GM18519 (cell line): ENCODE measurements around the gene CD7.
"Not testable (repeated sequence)": the region's sequence is repeated elsewhere in the genome, so short reads cannot be mapped to it uniquely, and the experiment has no call there.

Experiments
- ATAC-seq: cut with Tn5 transposase; IDR thresholded peaks from one replicate; pipeline ENCODE4 v1.9.1; 2021; ENCODE audit warnings: mild to moderate bottlenecking, moderate library complexity; ENCODE audit not compliant: unreplicated experiment, low FRiP score

Gene CD7

GRCh38 chr17:82347994-82348393 lies 30.6 kb upstream of the CD7 start:
- ATAC-seq, result not testable (repeated sequence)

DNA sequence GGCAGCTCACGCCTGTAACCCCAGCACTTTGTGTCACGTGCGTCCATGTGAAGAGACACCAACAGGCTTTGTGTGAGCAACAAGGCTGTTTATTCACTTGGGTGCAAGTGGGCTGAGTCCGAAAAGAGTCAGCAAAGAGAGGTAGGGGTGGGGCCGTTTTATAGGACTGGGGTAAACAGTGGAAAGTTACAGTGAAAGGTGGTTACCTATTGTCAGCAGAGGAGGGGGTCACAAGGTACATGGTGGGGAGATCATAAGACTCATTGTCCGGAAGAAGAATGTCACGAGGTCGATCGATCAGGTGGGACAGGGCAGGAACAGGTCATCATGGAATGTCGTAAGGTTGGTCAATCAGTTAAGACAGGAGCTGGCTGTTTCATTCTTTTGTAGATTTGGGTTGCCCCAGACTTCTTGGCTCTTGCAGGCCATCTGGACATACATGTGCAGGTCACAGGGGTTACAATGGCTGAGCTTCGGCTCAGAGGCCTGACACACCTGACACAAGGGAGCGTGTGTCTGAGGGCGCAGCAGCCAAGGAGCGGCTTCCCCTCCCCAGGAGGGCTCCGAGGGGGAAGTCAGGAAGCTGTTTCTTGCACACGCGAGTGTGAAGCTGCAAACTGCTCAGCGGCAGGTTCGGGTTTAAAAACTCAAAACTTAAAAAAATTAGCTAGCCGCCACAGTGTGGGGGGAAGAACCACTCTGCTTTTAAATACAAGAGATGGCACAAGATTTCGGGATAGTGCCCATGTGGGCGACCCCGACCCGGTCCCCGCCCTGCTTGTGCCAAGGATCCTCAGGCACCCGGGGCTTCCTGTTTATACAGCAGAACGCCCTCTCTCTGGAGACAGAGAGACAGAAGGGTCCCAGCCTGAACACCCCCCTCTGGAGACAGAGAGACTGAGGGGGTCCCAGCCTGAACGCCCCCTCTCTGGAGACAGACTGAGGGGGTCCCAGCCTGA lies 29.2 kb upstream of the CD7 start:
- ATAC-seq, result no peak

DNA sequence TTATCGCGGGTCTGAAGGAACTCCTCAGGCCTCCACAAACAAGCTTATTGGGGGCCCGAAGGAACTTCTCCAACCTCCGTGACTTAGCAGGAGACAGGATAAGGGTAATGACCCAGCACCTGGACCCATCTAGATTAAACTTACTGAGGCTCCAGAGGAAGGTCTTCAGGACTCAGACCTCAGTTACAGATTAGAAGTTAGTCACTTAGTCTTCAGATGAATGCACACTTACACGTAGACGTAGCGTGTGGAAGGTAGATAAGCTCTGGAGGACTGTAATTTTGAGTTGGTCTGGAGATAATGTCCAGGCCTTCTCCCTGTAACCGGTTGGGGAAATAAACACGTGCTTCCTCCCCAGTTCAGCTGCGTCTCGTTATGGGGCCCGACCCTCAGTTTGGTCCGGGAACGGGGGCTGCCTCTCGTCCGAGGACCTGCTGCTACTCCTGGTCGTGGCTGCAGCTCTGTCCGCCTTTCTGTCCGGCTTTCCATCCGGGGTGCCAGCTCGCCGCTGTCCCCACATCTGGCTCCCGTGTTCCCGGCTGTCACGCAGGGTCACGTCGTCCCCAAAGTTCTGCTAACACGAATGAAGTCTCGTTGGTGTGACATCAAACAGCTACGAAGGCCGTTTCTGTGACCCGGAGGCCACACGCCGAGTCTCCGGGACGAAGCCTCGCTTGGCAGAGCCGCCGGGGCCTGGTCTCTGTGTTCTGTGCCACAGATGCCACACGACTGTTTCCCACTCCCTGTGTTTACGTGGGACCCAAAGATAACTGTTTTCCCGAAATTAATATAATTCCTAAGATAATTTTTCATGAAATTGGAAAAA lies 28.0 kb upstream of the CD7 start:
- no peak for ATAC-seq

GRCh38 chr17:82344175-82344907 lies 26.9 kb upstream of the CD7 start:
- ATAC-seq, result no peak

GRCh38 chr17:82343560-82343959 lies 26.2 kb upstream of the CD7 start:
- no peak for ATAC-seq

DNA sequence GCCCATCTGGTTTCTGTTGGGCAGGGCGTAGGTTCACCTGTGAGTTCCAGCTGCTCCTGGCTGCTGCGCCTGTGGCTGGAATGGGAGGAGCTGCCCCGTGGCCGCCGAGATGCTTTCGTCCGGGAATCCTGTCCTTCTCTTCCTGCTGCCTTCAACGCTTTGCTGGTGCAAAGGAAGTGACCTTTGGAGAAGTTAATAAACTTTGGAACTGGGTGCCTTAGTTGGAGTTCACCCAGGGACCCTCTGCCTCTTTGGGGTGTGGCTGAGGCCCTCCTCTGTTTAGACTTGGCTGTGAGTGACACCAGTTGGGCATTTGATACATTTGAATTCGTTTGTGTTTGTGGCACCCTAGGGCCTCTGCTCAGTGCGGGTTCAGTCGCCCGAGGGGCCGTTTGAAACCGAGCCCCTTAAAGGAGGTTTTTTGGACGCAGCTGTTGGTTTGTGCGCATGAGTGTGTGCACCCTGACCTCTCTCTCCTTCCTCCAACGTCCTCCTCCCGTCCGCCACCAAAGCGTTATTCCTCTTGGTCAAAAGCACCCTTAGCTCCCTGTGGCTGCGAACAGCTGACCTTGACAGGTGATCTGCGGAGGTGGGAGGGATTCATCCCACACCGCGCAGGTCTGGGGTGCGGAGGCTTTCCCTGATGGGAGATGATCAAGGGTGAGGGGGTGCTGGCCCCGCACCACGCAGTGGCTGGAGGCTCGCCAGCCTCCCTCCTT lies 25.1 kb upstream of the CD7 start:
- ATAC-seq, result no peak

DNA sequence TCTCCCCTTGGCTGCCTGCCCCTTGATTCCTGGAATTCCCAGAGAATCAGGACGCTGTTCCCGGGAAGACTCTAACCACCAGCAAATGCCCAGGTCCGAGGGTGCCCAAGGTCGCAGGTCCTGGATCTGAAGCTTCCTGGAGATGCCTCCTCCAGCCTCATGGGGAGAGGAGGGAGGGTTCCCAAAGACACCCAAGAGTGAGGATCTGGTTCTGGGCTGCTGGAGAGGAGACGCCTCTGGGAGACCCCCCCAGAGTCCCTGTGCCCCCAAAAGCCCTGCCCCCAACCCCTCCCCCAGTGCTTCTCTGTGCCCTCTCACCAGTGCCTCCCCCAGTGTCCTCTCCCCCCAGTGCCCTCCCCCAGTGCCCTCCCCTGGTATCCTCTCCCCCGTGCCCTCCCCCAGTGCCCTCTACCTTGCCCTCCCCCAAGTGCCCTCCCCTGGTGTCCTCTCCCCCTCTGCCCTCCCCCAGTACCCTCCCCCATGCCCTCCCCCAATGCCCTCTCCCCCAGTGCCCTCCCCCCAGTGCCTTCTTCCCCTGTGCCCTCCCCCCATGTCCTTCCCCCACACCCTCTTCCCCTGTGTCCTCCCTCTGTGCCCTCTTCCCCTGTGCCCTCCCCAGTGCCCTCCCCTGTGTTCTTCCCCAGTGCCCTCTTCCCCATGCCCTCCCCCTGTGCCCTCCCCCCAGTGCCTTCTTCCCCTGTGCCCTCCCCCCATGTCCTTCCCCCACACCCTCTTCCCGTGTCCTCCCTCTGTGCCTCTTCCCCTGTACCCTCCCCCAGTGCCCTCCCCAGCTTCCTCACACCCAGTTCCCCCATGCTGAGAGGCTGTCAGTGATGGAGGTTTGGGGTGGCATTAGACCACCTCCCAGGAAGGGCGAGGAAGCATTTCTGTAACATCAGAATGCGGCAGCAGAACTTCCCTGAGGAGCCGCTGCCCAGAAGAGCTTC lies 22.5 kb upstream of the CD7 start:
- no peak for ATAC-seq

DNA sequence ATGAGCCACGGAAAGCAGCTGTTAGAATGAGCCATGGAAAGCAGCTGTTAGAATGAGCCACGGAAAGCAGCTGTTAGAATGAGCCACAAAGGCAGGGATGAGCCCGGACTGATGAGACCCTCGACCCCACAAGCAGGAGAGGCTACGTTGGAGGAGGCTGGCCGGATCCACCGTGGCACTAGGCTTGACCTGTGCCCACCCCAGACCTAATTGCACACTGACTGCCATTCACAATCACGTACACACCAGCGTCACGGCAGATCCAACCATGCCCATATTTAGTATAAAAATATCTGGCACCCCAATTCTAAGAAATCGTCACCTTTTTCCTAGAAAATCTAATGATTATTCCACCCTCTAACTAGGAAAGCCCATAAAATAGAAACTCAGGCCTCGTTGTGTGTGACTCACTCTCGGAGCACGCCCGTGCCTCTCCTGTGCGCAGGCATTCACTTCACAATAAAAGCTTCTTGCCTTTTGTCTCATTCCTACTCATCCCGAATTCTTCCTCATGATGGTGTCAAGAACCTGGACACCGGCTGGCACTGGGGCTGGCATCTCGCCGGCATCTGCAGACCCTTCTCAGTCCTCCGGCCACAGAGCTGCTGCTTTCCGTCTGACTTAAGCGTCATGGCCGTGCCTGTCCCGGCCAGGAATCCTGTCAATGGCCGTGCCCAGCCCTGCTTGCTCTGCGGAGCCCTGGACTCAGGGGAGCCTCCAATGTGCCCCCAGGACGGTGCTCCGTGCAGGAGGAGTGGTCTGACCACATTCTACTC lies 21.6 kb upstream of the CD7 start:
- no peak for ATAC-seq

DNA sequence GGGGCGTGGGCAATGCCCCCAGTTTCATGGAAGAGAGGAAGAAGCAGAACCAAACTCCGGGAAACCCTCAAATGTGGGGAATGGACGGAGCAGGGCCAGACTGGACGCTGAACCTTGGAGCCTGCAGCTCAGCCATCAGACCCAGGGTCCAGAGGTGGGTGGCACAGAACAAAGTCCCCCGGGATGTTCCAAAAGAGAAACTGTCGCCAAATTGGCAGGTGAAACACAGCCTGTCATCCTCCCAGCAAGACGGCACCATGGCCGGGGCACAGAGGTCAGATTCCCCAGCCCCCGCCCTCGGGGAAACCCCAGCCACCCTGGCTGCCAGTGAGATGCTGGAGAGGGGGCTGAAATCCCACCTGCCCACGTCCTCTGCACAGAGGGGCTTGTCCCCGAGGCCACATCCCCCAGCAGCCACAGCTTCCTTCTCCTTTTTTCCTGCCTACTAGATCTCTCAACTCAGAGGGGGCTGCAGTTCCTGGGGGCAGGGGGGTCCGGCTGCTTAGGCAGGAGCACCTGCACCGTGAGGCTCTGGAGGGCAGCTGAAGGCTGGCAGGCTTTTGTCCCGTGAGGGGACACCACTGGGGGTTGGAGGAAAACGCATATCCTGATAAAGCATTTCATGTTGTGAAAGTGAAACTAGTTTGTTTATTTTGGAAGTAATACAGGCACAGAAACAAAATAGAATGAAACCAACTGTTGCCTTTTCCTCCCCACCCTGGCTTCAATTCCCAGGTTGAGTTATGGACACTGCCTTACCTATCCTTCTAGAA lies 17.4 kb upstream of the CD7 start:
- ATAC-seq, result no peak

DNA sequence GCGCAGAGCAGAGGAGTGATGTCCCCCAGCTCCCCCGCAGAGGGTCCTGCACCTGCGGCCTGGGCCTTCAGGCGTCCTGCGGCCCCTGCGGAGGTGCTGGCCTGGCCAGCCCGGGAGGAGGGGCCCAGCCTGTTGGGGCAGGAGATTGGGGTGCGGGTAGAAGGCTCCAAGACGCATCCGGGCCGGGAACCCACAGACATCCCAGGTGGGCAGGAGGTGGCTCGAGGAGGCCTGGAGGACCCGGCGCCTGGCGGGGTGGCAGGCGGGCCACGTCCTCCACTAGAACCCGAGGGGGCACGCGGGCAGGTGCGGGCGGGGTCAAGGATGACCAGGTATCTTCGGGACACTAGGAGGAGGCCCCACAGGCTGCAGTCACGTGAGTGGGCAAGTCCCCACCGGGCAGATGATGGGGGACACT lies 16.8 kb upstream of the CD7 start:
- no peak for ATAC-seq

DNA sequence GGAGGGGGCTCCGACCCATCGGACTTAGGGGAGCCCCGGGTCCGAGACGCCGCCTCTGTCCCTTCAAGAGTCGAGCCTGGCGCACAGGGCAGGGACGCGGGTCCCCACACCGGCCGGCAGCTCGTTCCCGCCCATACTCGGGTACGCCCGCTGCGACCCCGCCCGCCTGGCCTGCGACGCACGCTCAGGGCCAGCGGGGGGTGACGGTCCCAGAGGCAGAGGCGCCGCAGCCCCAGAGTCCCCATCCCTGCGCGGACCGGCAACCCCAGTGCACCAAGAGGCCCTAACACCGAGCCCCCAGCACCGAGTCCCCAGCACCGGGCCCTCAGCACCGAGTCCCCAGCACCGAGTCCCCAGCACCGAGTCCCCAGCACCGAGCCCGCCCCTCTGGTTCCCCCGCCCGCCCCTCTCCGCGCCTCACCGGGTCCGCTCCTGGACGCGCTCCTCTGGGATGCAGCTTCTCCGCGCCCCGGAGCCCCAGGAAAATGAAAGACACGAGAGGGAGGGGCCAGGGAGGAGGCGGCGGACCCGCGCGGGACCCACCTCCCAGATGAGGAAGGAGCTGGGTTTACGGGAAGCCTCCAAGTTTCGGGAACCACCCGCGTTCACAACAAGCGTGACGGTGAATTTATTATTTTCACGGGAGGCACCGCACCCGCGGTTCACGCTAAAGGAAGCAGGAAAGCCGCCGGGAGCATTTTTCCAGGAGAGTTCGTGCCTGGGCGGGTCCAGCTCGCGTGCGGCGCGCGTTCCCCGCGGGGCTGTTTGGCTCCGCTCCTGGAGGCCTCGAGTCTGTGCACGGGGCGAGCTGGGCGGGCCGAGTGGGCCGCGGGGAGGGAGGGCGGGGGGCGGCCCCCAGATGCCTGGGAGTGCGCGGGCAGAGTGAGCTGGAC lies 16.1 kb upstream of the CD7 start, which contains the start of gene SECTM1:
Gene SECTM1 (minus strand): TSS at position 488 of the 893 bp plus-strand sequence. CDS start 6,526 bp downstream, outside the sequence.
- no peak for ATAC-seq

GRCh38 chr17:82332669-82333278 lies 15.4 kb upstream of the CD7 start:
- no peak for ATAC-seq

- no peak for ATAC-seq
Observed at GRCh38 chr17:82331345-82331939, 14.0 kb upstream of the CD7 start.

GRCh38 chr17:82330322-82331239 lies 13.2 kb upstream of the CD7 start:
- no peak for ATAC-seq
